K562 (cell line): ENCODE measurements around the gene PPP1R15B. TPM values are rescaled to one million over a fixed set of nuclear protein-coding genes. Genes with fewer than 3 reads are reported as not detected.

Experiments
- ARNT ChIP-seq, 2 experiments: fragments of 450-650 bp; IDR thresholded peaks; 2 replicates each; pipeline ENCODE4 v1.6.1; 2016; ENCODE audit warnings: mild to moderate bottlenecking in 1 of 2
- C11orf30 ChIP-seq: fragments of 450-650 bp; IDR thresholded peaks from 2 replicates; pipeline ENCODE4 v1.6.1; 2016; ENCODE audit warnings: low read depth, mild to moderate bottlenecking
- CCAR2 ChIP-seq: fragments of 200-400 bp; formaldehyde crosslinking; IDR thresholded peaks from 2 replicates; pipeline ENCODE4 v1.6.1; 2017; ENCODE audit warnings: mild to moderate bottlenecking, low read depth, low read length
- KLF13 ChIP-seq: fragments of 450-650 bp; IDR thresholded peaks from 2 replicates; pipeline ENCODE4 v1.6.1; 2016; ENCODE audit warnings: missing genetic modification characterization, low read depth, mild to moderate bottlenecking, missing compliant biosample characterization, moderate library complexity, borderline replicate concordance
- MXI1 ChIP-seq: IDR thresholded peaks from 2 replicates; pipeline ENCODE4 v1.6.1; 2011; ENCODE audit warnings: low read depth, mild to moderate bottlenecking, improper control_type of control experiment, low read length
- NR3C1 ChIP-seq: sonication (generic); formaldehyde crosslinking; IDR thresholded peaks from 2 replicates; pipeline ENCODE4 v1.8.1; 2022; ENCODE audit warnings: missing genetic modification reagents
- PRDM10 ChIP-seq: fragments of 450-650 bp; IDR thresholded peaks from 2 replicates; pipeline ENCODE4 v1.6.1; 2018; ENCODE audit not compliant: partially characterized antibody
- SETDB1 ChIP-seq: IDR thresholded peaks from one replicate; pipeline ENCODE4 v1.6.1; 2012; ENCODE audit warnings: low read length, control low read depth, inconsistent platforms
- SRSF7 ChIP-seq: fragments of 200-400 bp; formaldehyde crosslinking; optimal IDR thresholded peaks from 2 replicates; pipeline ENCODE3; 2017; ENCODE audit warnings: mild to moderate bottlenecking, low read depth, low read length
- TEAD2 ChIP-seq: fragments of 450-650 bp; IDR thresholded peaks from 2 replicates; pipeline ENCODE4 v1.6.1; 2016; ENCODE audit warnings: missing genetic modification characterization, control low read depth, missing compliant biosample characterization
- TOE1 ChIP-seq, 2 experiments: fragments of 450-650 bp in 1 of 2; sonication (generic) in 1 of 2; formaldehyde crosslinking in 1 of 2; IDR thresholded peaks; 2 replicates each; pipeline versions ENCODE4 v1.7.1 to v1.8.0; 2016 to 2022; ENCODE audit warnings: borderline replicate concordance in 2 of 2, mild to moderate bottlenecking in 2 of 2, antibody characterized with exemption in 1 of 2, inconsistent platforms in 1 of 2, low read depth in 1 of 2, missing genetic modification reagents in 1 of 2, moderate library complexity in 1 of 2
- TRIM28 ChIP-seq: fragments of 450-650 bp; IDR thresholded peaks from 2 replicates; pipeline ENCODE4 v1.6.1; 2017
- ZNF695 ChIP-seq: fragments of 450-650 bp; formaldehyde crosslinking; IDR thresholded peaks from 2 replicates; pipeline ENCODE4 v1.4.0; 2020; ENCODE audit warnings: mild to moderate bottlenecking, moderate library complexity
- polyA plus RNA-seq, 8 experiments: library from polyadenylated mRNA; depleted of rRNA in 4 of 8; stranded (reverse) in 5 of 8; unstranded in 3 of 8; fragments of >200 nt; fragmentation: Nextera tagmentation in 2 of 8; fragmentation: Illumina TruSeq in 1 of 8; extraction: Ambion mirVana in 2 of 8; extraction: Trizol in 1 of 8; gene quantifications; 2 replicates each; pipeline versions ENCODE4 v1.2.1 to v1.2.3, GENCODE V29; 2011 to 2014; ENCODE audit warnings: inconsistent platforms in 1 of 8, missing spikeins in 1 of 8
- total RNA-seq, 7 experiments: library from RNA; depleted of rRNA in 6 of 7; stranded (reverse); fragments of >200 nt in 6 of 7; fragmentation: Illumina TruSeq in 2 of 7; extraction: Trizol in 2 of 7; gene quantifications; 2 replicates each; pipeline versions ENCODE4 v1.2.1 to v1.2.3, GENCODE V29; 2011 to 2021; ENCODE audit warnings: low replicate concordance in 1 of 7

PPP1R15B gene
- total and polyA plus RNA-seq, 9 of the 15 experiments (the other 6 are each of a cell fraction or from before 2014, with no cell fraction given), result 17.0 to 48.1 (median 30.8) TPM

- TF ChIP-seq PRDM10, result no peak
- no peak for TF ChIP-seq TOE1 (IDR thresholded peaks at IDR 0.05; ENCODE audit: borderline replicate concordance)
- TF ChIP-seq TOE1 (CRISPR knock-in tag; IDR thresholded peaks at IDR 0.05; ENCODE audit: borderline replicate concordance, low read depth), result no peak
- TF ChIP-seq ARNT (IDR thresholded peaks at IDR 0.05), result no peak
- no peak for TF ChIP-seq SRSF7
- TF ChIP-seq TEAD2 (tag), result no peak
- no peak for TF ChIP-seq CCAR2
- TF ChIP-seq KLF13 (tag), result no peak
- TF ChIP-seq ZNF695 (CRISPR knock-in tag), result no peak
- TF ChIP-seq MXI1, result no peak
- peak; percentile 33; the same call in 1 of the 2 replicates for TF ChIP-seq C11orf30
- TF ChIP-seq SETDB1, result no peak
- TF ChIP-seq TRIM28, result no peak
- no peak for TF ChIP-seq NR3C1 (CRISPR knock-in tag)
Measured at GRCh38 chr1:204355913-204356312, 55.7 kb downstream of the PPP1R15B start (continued).
